OCI-LY1 (cell line): ENCODE data around the gene CD244.
"Not testable (repeated sequence)": the region's sequence is repeated elsewhere in the genome, so short reads cannot be mapped to it uniquely, and the experiment has no call there.

Experiments used
- H2AFZ ChIP-seq: fragments of 200-600 bp; sonication (generic), shearing (Covaris generic); 2 replicates; pipeline ENCODE4 v1.6.0; 2014; ENCODE audit warnings: antibody characterized with exemption, mild to moderate bottlenecking, low read length
- H3F3A ChIP-seq: fragments of 200-600 bp; sonication (generic), shearing (Covaris generic); 2 replicates; pipeline ENCODE4 v1.6.0; 2014; ENCODE audit warnings: mild to moderate bottlenecking, antibody characterized with exemption, low read length, moderate library complexity; ENCODE audit not compliant: insufficient read depth
- H3K27ac ChIP-seq: fragments of 200-600 bp; sonication (generic); 2 replicates; pipeline ENCODE4 v1.5.1; 2014; ENCODE audit warnings: low read length, mixed run types, mild to moderate bottlenecking, low read depth; ENCODE audit not compliant: poor library complexity, severe bottlenecking
- H3K27me3 ChIP-seq: fragments of 200-600 bp; sonication (generic); 2 replicates; pipeline ENCODE4 v1.6.0; 2014; ENCODE audit warnings: antibody characterized with exemption, mild to moderate bottlenecking, low read length, moderate library complexity; ENCODE audit not compliant: insufficient read depth
- H3K36me3 ChIP-seq: fragments of 200-600 bp; sonication (generic); 2 replicates; pipeline ENCODE4 v1.6.1; 2014; ENCODE audit warnings: mild to moderate bottlenecking, antibody characterized with exemption, low read length, moderate library complexity, mixed read lengths; ENCODE audit not compliant: insufficient read depth
- H3K4me1 ChIP-seq: fragments of 200-600 bp; sonication (generic); 2 replicates; pipeline ENCODE4 v1.5.1; 2014; ENCODE audit warnings: mild to moderate bottlenecking, low read length, moderate library complexity; ENCODE audit not compliant: insufficient read depth, severe bottlenecking
- H3K4me2 ChIP-seq: fragments of 200-600 bp; sonication (generic), shearing (Covaris generic); 2 replicates; pipeline ENCODE4 v1.6.1; 2014; ENCODE audit warnings: low read length
- H3K4me3 ChIP-seq: fragments of 200-600 bp; sonication (generic); 2 replicates; pipeline ENCODE4 v1.5.1; 2014; ENCODE audit warnings: low read length, low read depth, mild to moderate bottlenecking, mixed read lengths; ENCODE audit not compliant: poor library complexity, severe bottlenecking
- H3K79me2 ChIP-seq: fragments of 200-600 bp; shearing (Covaris generic); 2 replicates; pipeline ENCODE4 v1.6.1; 2016; ENCODE audit warnings: mixed run types, low read length, mixed read lengths; ENCODE audit not compliant: insufficient read depth
- H3K9ac ChIP-seq: fragments of 200-600 bp; sonication (generic), shearing (Covaris generic); 2 replicates; pipeline ENCODE4 v1.6.1; 2014; ENCODE audit warnings: mild to moderate bottlenecking, low read length, mixed read lengths
- H3K9me2 ChIP-seq: fragments of 200-600 bp; sonication (generic), shearing (Covaris generic); 2 replicates; pipeline ENCODE4 v1.6.1; 2014; ENCODE audit warnings: low read depth, mild to moderate bottlenecking, low read length, mixed read lengths
- H3K9me3 ChIP-seq: fragments of 200-600 bp; shearing (Covaris generic); 2 replicates; pipeline ENCODE4 v1.6.1; 2014; ENCODE audit warnings: low read length, mixed read lengths
- H4K20me1 ChIP-seq: fragments of 200-600 bp; sonication (generic), shearing (Covaris generic); 2 replicates; pipeline ENCODE4 v1.6.0; 2016; ENCODE audit warnings: mild to moderate bottlenecking, low read length; ENCODE audit not compliant: insufficient read depth
- EZH2 ChIP-seq: fragments of 200-600 bp; sonication (generic), shearing (Covaris generic); IDR thresholded peaks from 2 replicates; pipeline ENCODE4 v1.8.0; 2017; ENCODE audit warnings: borderline replicate concordance, mixed run types, mild to moderate bottlenecking, antibody characterized with exemption, low read length, moderate library complexity, mixed read lengths
- TF ChIP-seq, protein P1 (sequence below): fragments of 200-600 bp; sonication (generic), shearing (Covaris generic); IDR thresholded peaks from 2 replicates; pipeline ENCODE4 v1.5.1; 2017; ENCODE audit warnings: mild to moderate bottlenecking, antibody characterized with exemption, low read length, moderate library complexity, mixed read lengths

CD244 gene

DNA sequence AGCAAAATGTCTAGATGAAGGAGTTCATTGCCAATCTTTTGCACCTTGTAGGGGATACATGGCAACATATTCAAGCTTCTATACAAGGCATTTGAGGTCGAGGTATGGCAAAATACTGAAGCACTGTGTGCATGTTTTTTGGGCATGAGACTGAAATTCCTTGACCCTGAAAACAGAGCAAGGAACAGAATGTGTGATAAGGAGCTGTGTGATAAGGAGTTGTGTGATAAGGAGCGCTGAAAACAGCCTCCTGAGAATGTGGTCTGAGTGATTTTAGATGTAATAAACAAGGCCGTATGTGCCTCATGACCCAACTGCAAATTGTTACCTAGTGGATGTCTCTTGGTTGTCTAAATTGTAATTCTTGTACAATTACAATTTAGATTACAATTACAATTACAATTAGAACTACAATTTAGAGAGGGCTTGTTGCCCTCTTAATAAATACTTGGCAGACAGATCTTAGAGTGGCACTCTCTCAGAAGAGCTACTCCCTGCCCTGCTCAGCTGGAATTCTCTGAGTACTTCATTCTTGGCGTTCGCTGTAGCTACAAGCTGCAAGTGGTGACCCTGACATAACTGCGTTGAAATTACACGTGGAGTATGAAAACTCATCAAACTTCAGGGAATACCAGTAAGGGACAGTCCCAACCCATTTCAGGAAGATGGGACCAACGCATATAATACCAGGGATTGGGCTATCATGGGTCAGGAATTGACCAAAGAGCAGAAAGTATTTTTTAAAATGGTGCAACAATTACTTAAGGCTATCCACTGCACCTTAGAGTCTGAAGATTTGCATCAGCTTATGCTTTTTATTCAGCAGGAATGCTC is 42.3 kb upstream of the CD244 start:
- no peaks in the 10 kb centered on the region for H3K4me1 ChIP-seq
- H2AFZ ChIP-seq, result no peak overlapping the region
- H3K9me2 ChIP-seq, result no peaks in the 10 kb centered on the region; the same call in 1 of the 2 replicates
- no peaks in the 10 kb centered on the region for H3K79me2 ChIP-seq
- no peaks in the 10 kb centered on the region for H4K20me1 ChIP-seq
- no peaks in the 10 kb centered on the region for H3K9me3 ChIP-seq
- no peaks in the 10 kb centered on the region for H3K36me3 ChIP-seq
- no peaks in the 10 kb centered on the region for H3F3A ChIP-seq
- no peaks in the 10 kb centered on the region for H3K27me3 ChIP-seq
- no peak overlapping the region for H3K27ac ChIP-seq
- no peak overlapping the region for H3K9ac ChIP-seq
- no peak for TF ChIP-seq EZH2
- TF ChIP-seq, protein P1, sequence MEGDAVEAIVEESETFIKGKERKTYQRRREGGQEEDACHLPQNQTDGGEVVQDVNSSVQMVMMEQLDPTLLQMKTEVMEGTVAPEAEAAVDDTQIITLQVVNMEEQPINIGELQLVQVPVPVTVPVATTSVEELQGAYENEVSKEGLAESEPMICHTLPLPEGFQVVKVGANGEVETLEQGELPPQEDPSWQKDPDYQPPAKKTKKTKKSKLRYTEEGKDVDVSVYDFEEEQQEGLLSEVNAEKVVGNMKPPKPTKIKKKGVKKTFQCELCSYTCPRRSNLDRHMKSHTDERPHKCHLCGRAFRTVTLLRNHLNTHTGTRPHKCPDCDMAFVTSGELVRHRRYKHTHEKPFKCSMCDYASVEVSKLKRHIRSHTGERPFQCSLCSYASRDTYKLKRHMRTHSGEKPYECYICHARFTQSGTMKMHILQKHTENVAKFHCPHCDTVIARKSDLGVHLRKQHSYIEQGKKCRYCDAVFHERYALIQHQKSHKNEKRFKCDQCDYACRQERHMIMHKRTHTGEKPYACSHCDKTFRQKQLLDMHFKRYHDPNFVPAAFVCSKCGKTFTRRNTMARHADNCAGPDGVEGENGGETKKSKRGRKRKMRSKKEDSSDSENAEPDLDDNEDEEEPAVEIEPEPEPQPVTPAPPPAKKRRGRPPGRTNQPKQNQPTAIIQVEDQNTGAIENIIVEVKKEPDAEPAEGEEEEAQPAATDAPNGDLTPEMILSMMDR, result no peak
- H3K4me2 ChIP-seq, result no peak overlapping the region
- no peak overlapping the region for H3K4me3 ChIP-seq

DNA sequence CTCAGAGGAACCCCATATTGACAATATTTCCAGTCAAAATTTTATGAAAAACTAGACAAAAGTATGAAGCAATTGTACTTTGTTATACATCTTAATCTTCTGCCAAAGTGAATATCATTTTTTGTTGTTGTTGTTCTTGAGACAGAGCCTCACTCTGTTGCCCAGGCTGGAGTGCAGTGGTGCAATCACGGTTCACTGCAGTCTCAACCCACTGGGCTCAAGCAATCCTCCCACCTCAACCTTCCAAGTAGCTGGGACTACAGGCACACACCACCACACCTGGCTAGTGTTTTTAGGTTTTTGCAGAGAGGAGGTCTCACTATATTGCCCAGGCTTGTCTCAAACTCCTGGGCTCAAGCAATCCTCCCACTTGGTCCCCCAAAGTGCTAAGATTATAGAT is 39.6 kb upstream of the CD244 start:
- H3K36me3 ChIP-seq, H3K9me2 ChIP-seq, H4K20me1 ChIP-seq, H3K27ac ChIP-seq, H3K79me2 ChIP-seq, H3K4me1 ChIP-seq, H3K4me2 ChIP-seq, H3K9me3 ChIP-seq, H3K4me3 ChIP-seq, H2AFZ ChIP-seq, H3F3A ChIP-seq, H3K9ac ChIP-seq, H3K27me3 ChIP-seq: not testable (repeated sequence)

DNA sequence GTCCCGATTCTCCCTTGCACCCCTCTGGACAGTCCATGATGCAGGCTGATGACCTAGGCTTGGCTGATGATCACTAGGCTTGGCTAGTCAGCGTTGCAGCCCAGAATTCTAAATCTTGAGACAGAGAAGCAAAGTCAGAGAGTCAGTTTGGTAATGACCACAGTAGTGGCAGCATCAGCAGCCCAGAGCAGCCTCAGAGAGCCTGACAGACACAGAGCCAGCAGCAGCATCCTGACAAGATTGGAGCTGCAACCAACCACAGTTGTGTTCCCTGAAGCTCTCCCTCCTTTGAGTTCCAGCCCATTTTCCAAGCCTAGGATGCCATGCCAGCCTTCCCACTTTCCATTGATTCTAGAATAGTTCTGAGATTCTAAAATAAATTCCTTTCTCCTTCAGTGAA is 39.1 kb upstream of the CD244 start:
- Histone ChIP-seq H3K27ac (no peak overlapping the region), H3K9me2 (no peaks in the 10 kb centered on the region), H3K4me2 (no peak overlapping the region), H3K79me2 (no peaks in the 10 kb centered on the region), H3F3A (no peaks in the 10 kb centered on the region), H3K4me1 (no peaks in the 10 kb centered on the region), H4K20me1 (no peaks in the 10 kb centered on the region), H3K36me3 (no peaks in the 10 kb centered on the region), H2AFZ (no peak overlapping the region), H3K27me3 (no peaks in the 10 kb centered on the region), H3K9me3 (no peaks in the 10 kb centered on the region), H3K4me3 (no peak overlapping the region), H3K9ac (no peak overlapping the region)
- TF ChIP-seq, protein P1, result no peak
- no peak for TF ChIP-seq EZH2

DNA sequence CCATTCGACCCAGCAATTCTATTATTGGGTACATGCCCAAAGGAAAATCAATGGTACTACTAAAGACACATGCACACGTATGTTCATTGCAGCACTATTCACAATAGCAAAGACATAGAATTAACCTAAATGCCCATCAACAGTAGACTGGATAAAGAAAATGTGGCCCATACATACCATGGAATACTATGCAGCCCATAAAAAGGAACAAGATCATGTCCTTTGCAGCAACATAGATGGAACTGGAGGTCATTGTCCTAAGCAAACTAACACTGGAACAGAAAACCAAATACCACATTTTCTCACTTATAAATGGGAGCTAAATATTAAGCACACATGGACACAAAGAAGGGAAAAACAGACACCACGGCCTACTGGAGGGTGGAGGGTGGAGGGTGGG is 38.0 kb upstream of the CD244 start:
- H2AFZ ChIP-seq, H3K36me3 ChIP-seq, H4K20me1 ChIP-seq, H3K4me2 ChIP-seq, H3K9me3 ChIP-seq, H3K4me1 ChIP-seq, H3F3A ChIP-seq, H3K9ac ChIP-seq, H3K9me2 ChIP-seq, H3K27me3 ChIP-seq, H3K79me2 ChIP-seq, H3K4me3 ChIP-seq, H3K27ac ChIP-seq: not testable (repeated sequence)

- H3K79me2 ChIP-seq, H2AFZ ChIP-seq, H4K20me1 ChIP-seq, H3F3A ChIP-seq, H3K9ac ChIP-seq, H3K36me3 ChIP-seq, H3K4me2 ChIP-seq, H3K27ac ChIP-seq, H3K4me3 ChIP-seq, H3K27me3 ChIP-seq, H3K9me3 ChIP-seq, H3K4me1 ChIP-seq, H3K9me2 ChIP-seq: not testable (repeated sequence)
These were observed 31.9 kb upstream of the CD244 start for GRCh38 chr1:160894368-160895135.
